ENCODE data around the gene MAGI2.

- TF ChIP-seq CTCF (IDR thresholded peaks at IDR 0.05; ENCODE audit: low read depth, low read length, poor library complexity, severe bottlenecking) (no peak), EZH2phosphoT487 (IDR thresholded peaks at IDR 0.05; ENCODE audit: borderline replicate concordance, low read length) (no peak)
Observed at GRCh38 chr7:78850093-78850740, 603.2 kb downstream of the MAGI2 start.
